Neural cell (in vitro differentiated cells): ENCODE measurements around the gene ASL.
"Not testable (repeated sequence)": the region's sequence is repeated elsewhere in the genome, so short reads cannot be mapped to it uniquely, and the experiment has no call there.

Source experiments
- CTCF ChIP-seq: fragments of 450-650 bp; IDR thresholded peaks from 2 replicates; pipeline ENCODE4 v1.5.1; 2014; ENCODE audit warnings: antibody characterized with exemption, mild to moderate bottlenecking, moderate library complexity; ENCODE audit not compliant: poor library complexity, severe bottlenecking
- EZH2 ChIP-seq: fragments of 200-600, 300-800 bp; shearing (Covaris generic), sonication (generic); IDR thresholded peaks from 2 replicates; pipeline ENCODE4 v1.6.1; 2014; ENCODE audit warnings: antibody characterized with exemption, low read length, borderline replicate concordance, mild to moderate bottlenecking; ENCODE audit not compliant: insufficient read depth, poor library complexity, severe bottlenecking
- MXI1 ChIP-seq: fragments of 450-650 bp; conservative IDR thresholded peaks from 2 replicates; pipeline ENCODE4 v1.6.1; 2014; ENCODE audit warnings: antibody characterized with exemption, mild to moderate bottlenecking; ENCODE audit not compliant: poor library complexity, severe bottlenecking
- POLR2AphosphoS5 ChIP-seq: IDR thresholded peaks from 2 replicates; pipeline ENCODE4 v1.6.1; 2012
- RAD21 ChIP-seq: fragments of 450-650 bp; conservative IDR thresholded peaks from 2 replicates; pipeline ENCODE4 v1.6.1; 2014; ENCODE audit warnings: antibody characterized with exemption, mild to moderate bottlenecking, moderate library complexity
- REST ChIP-seq: IDR thresholded peaks from 2 replicates; pipeline ENCODE4 v1.6.1; 2012; ENCODE audit warnings: borderline replicate concordance
- TAF1 ChIP-seq: IDR thresholded peaks from 2 replicates; pipeline ENCODE4 v1.6.1; 2012; ENCODE audit warnings: low read depth

DNA sequence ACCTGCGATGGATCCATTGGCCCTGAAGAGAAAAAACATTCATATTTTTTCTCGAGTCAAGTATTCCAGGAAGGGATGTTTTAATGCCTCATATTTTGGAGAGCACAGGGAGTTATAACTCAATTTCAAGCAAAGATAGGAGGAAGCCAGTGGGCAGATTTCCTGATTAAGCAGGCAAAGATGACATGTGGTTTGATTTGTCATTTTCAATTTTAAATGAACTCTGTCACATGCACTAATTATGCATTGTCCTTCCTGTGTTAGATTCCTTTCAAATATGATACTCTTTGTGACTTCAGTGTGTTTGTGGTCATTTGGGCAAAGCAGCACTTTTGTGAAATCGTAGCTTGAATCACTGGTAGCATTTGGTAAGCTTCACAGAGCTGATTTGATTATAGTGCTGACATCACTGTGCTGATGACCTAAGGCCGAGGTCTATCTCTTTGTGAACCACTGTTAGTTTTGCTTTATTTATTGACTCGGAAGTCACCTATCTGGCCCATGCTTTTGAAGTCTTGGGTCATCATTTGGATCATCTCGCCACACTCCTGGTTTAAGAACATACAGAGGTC is 50.2 kb downstream of the ASL start:
- TF ChIP-seq CTCF, EZH2, TAF1, POLR2AphosphoS5, RAD21, REST, MXI1: not testable (repeated sequence)
